ENCODE results near the gene DMAP1.

DMAP1 gene

GRCh38 chr1:44263568-44264450 is 50.5 kb downstream of the DMAP1 start:
- DNase-seq (ENCODE audit: extremely low spot score), result no peak
- ChIA-PET POLR2A (no interaction called here), CTCF (interaction anchor here (1.9 to 2.2 kb wide), 2 partner anchors 10 to 45 kb away, joined by 6 to 8 read pairs; no protein-coding TSS in a partner anchor)
- no peak for TF ChIP-seq CTCF (IDR thresholded peaks at IDR 0.05; ENCODE audit: control extremely low read depth, extremely low read depth, low read depth, missing control alignments)

GRCh38 chr1:44264451-44264771 is 51.1 kb downstream of the DMAP1 start:
- POLR2A ChIA-PET, result no interaction called here
- TF ChIP-seq CTCF (IDR thresholded peaks at IDR 0.05; ENCODE audit: control extremely low read depth, extremely low read depth, low read depth, missing control alignments), result no peak
- no peak for DNase-seq (ENCODE audit: extremely low spot score)
- CTCF ChIA-PET, result interaction anchor here (1.9 to 2.2 kb wide), 2 partner anchors 9 to 46 kb away, joined by 6 to 8 read pairs; no protein-coding TSS in a partner anchor

GRCh38 chr1:44265656-44266358 is 52.5 kb downstream of the DMAP1 start:
- POLR2A ChIA-PET, result no interaction called here
- no peak for DNase-seq (ENCODE audit: extremely low spot score)
- no peak for TF ChIP-seq CTCF (IDR thresholded peaks at IDR 0.05; ENCODE audit: control extremely low read depth, extremely low read depth, low read depth, missing control alignments)
- CTCF ChIA-PET, result interaction anchor here (1.5 to 2.2 kb wide), 2 partner anchors 47 to 52 kb away, joined by 4 to 8 read pairs; no protein-coding TSS in a partner anchor

- no peak for DNase-seq (ENCODE audit: extremely low spot score)
- ChIA-PET POLR2A (no interaction called here), CTCF (interaction anchor here (0.9 to 2.2 kb wide), 7 partner anchors 9 to 51 kb away, joined by 3 to 6 read pairs (median 4); no protein-coding TSS in a partner anchor)
- no peak for TF ChIP-seq CTCF (IDR thresholded peaks at IDR 0.05; ENCODE audit: control extremely low read depth, extremely low read depth, low read depth, missing control alignments)
Measured at GRCh38 chr1:44266400-44267344, 53.4 kb downstream of the DMAP1 start.

GRCh38 chr1:44267438-44267837 is 54.2 kb downstream of the DMAP1 start:
- ChIA-PET POLR2A (no interaction called here), CTCF (interaction anchor here (0.9 to 2.2 kb wide), 7 partner anchors 10 to 50 kb away, joined by 3 to 6 read pairs (median 4); no protein-coding TSS in a partner anchor)
- DNase-seq (ENCODE audit: extremely low spot score), result no peak
- TF ChIP-seq CTCF (IDR thresholded peaks at IDR 0.05; ENCODE audit: control extremely low read depth, extremely low read depth, low read depth, missing control alignments), result no peak

- DNase-seq (ENCODE audit: extremely low spot score), result no peak
- ChIA-PET POLR2A (no interaction called here), CTCF (interaction anchor here (1.6 to 2.2 kb wide), 3 partner anchors 11 to 50 kb away, joined by 4 to 6 read pairs (median 6); no protein-coding TSS in a partner anchor)
- no peak for TF ChIP-seq CTCF (IDR thresholded peaks at IDR 0.05; ENCODE audit: control extremely low read depth, extremely low read depth, low read depth, missing control alignments)
Measured at GRCh38 chr1:44268054-44268453, 54.8 kb downstream of the DMAP1 start.
